Chondrocyte (in vitro differentiated cells): Measurements from ENCODE around the gene MCM10. TPM values are rescaled to one million over a fixed set of nuclear protein-coding genes. Genes with fewer than 3 reads are reported as not detected.

ENCODE experiments used
- DNase-seq: peaks from one replicate; pipeline ENCODE4 v3.0.0; 2021; ENCODE audit warnings: mixed read lengths, low spot score
- H3K27ac Mint-ChIP-seq: one replicate; pipeline ENCODE4 v1.8.0; 2021; ENCODE audit warnings: mild to moderate bottlenecking, moderate library complexity, mixed read lengths; ENCODE audit not compliant: unreplicated experiment
- H3K27me3 Mint-ChIP-seq: 2 replicates; pipeline ENCODE4 v1.8.0; 2021; ENCODE audit warnings: low read depth, mixed read lengths
- H3K36me3 Mint-ChIP-seq: 2 replicates; pipeline ENCODE4 v1.8.0; 2021; ENCODE audit warnings: low read depth, mixed read lengths
- H3K4me1 Mint-ChIP-seq: 2 replicates; pipeline ENCODE4 v1.8.0; 2021; ENCODE audit warnings: low read depth, mild to moderate bottlenecking, mixed read lengths
- H3K4me3 Mint-ChIP-seq: one replicate; pipeline ENCODE4 v1.8.0; 2021; ENCODE audit warnings: mild to moderate bottlenecking, moderate library complexity, mixed read lengths; ENCODE audit not compliant: unreplicated experiment
- H3K9me3 Mint-ChIP-seq: 2 replicates; pipeline ENCODE4 v1.8.0; 2021; ENCODE audit warnings: low read depth, mixed read lengths
- total RNA-seq: library from RNA; stranded (reverse); gene quantifications from 3 replicates; pipeline ENCODE4 v1.2.1, GENCODE V29; 2021
- TF ChIP-seq, protein P1 (sequence below): fragments of 200-600 bp; sonication (generic); IDR thresholded peaks from 2 replicates; pipeline ENCODE4 v1.5.0; 2021; ENCODE audit warnings: antibody characterized with exemption, mild to moderate bottlenecking, moderate library complexity

MCM10 gene
- total RNA-seq, 1 donor from 2014 or later, result 2.2 TPM

DNA sequence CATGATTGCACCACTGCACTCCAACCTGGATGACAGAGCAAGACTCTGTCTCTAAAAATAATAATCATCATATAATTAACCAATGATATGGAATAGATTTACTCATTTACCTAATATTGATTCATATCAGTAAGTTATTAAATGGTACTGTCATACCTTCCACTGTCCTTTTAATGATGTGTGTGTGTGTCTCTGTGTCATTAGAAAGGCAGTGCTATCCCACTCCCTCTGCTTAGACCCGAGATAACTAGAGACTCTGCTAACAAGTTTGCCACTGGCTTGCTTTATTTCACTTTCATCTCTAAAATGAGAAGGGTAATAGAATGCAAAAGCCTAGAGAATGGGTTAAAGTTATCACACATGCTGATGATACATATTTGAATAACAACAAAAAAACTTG lies 21.1 kb downstream of the MCM10 start:
- no peak overlapping the region for H3K27ac Mint-ChIP-seq
- no peaks in the 10 kb centered on the region for H3K4me1 Mint-ChIP-seq
- TF ChIP-seq, protein P1, sequence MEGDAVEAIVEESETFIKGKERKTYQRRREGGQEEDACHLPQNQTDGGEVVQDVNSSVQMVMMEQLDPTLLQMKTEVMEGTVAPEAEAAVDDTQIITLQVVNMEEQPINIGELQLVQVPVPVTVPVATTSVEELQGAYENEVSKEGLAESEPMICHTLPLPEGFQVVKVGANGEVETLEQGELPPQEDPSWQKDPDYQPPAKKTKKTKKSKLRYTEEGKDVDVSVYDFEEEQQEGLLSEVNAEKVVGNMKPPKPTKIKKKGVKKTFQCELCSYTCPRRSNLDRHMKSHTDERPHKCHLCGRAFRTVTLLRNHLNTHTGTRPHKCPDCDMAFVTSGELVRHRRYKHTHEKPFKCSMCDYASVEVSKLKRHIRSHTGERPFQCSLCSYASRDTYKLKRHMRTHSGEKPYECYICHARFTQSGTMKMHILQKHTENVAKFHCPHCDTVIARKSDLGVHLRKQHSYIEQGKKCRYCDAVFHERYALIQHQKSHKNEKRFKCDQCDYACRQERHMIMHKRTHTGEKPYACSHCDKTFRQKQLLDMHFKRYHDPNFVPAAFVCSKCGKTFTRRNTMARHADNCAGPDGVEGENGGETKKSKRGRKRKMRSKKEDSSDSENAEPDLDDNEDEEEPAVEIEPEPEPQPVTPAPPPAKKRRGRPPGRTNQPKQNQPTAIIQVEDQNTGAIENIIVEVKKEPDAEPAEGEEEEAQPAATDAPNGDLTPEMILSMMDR, result no peak
- peaks cover 4% of the 10 kb centered on the region for H3K9me3 Mint-ChIP-seq
- no peak for DNase-seq
- no peak overlapping the region for H3K4me3 Mint-ChIP-seq
- H3K27me3 Mint-ChIP-seq, result no peaks in the 10 kb centered on the region
- peaks cover 8% of the 10 kb centered on the region for H3K36me3 Mint-ChIP-seq

DNA sequence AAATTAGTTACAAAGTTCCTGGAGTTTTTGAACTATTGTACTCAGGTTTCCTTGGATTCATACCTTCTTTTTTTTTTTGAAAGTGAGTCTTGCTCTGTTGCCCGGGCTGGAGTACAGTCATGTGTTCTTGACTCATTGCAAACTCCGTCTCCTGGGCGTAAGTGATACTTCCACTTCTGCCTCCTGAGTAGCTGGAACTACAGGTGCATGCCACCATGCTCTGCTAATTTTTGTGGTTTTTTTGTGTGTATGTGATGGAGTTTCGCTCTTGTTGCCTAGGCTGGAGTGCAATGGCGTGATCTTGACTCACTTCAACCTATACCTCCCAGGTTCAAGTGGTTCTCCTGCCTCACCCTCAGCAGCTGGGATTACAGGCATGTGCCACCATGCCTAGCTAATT lies 22.3 kb downstream of the MCM10 start:
- H3K27ac Mint-ChIP-seq, result no peak overlapping the region

DNA sequence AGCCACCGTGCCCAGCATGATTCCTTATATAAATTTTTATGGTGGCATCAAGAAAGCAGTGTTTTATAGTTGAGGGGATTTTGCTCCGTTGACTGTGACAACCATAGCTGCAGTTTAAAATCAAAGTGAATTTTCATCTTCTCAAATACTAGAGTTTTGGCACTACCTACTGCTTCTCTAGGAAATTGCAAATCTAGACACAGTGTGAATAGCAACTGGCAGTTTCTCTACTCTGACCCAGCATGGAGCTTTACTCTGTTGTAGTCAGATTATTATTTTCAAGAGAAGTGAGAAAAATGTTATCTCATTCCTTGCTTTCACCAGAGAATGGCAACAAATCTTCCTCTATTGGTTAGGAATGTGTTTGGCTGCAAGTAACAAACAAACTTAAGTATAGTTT lies 22.9 kb downstream of the MCM10 start:
- H3K27me3 Mint-ChIP-seq, result no peaks in the 10 kb centered on the region
- H3K9me3 Mint-ChIP-seq, result peaks cover 4% of the 10 kb centered on the region
- H3K4me3 Mint-ChIP-seq, result no peak overlapping the region
- no peak for DNase-seq
- H3K4me1 Mint-ChIP-seq, result no peaks in the 10 kb centered on the region
- no peak overlapping the region for H3K27ac Mint-ChIP-seq
- TF ChIP-seq, protein P1, result no peak
- H3K36me3 Mint-ChIP-seq, result peaks cover 6% of the 10 kb centered on the region

More for the DNA sequence above, 22.3 kb downstream of the MCM10 start:
- Mint-ChIP-seq H3K4me1 (no peaks in the 10 kb centered on the region), H3K9me3 (peaks cover 4% of the 10 kb centered on the region), H3K27me3 (no peaks in the 10 kb centered on the region), H3K4me3 (no peak overlapping the region), H3K36me3 (peaks cover 6% of the 10 kb centered on the region)
- no peak for DNase-seq
- TF ChIP-seq, protein P1, result no peak

DNA sequence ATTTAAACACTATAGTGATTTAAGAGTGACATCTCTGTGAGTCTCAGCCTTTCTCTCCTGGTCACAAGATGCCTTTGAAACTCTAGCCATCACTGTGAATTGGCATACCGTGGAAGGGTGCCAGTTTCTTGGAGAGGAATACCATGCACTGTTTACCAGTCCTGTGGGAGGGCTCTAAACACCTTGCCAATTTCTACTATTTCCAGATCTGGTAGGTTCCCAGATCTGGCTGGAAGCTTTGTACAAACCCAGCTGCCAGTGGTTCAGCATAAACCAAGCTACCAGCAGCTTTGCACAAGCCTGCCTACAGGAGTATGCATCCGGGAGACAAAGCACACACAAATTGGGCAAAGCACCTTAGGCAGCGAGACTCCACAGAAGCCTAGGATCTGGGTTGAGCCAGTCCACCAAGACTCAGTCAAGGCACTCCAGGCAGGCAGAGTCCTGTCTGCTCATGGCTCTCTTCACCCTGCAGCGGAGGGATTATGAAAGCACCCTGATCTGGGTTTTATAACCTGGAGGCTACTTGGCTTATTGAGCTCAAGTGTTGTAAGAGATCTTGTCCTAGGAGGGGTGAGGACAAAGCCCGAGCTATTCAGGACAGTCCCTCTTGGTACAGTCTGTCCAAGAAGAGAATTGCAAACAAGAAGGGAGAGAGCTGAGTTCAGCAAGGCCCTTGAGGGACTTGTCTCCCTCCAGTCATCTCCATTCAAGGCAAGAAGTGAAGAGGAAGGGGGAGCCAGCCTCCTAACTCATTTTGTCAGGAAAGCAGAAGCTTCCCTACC lies 23.6 kb downstream of the MCM10 start:
- H3K9me3 Mint-ChIP-seq, result peaks cover 4% of the 10 kb centered on the region
- no peaks in the 10 kb centered on the region for H3K27me3 Mint-ChIP-seq
- no peak overlapping the region for H3K27ac Mint-ChIP-seq
- DNase-seq, result no peak
- TF ChIP-seq, protein P1, result no peak
- peaks cover 6% of the 10 kb centered on the region for H3K36me3 Mint-ChIP-seq
- H3K4me3 Mint-ChIP-seq, result no peak overlapping the region
- no peaks in the 10 kb centered on the region for H3K4me1 Mint-ChIP-seq

DNA sequence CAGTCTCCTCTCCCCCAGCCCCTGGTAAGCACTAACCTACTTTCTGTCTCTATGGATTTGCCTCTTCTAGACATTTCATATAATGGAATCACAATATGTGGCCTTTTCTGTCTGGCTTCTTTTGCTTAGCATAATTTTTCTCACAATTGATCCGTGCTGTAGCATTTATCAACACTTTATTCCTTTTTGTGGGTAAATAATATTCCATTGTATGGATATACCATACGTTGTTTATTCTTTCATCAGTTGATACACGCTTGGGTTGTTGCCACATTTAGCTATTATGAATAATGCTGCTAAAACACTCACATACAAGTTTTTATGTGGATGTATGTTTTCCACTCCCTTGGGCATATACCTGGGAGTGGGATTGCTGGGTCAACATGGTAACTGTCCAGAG lies 25.8 kb downstream of the MCM10 start:
- Mint-ChIP-seq H3K27ac (no peak overlapping the region), H3K27me3 (no peaks in the 10 kb centered on the region), H3K9me3 (peaks cover 4% of the 10 kb centered on the region), H3K4me3 (no peak overlapping the region), H3K36me3 (peaks cover 6% of the 10 kb centered on the region), H3K4me1 (no peaks in the 10 kb centered on the region)
- no peak for DNase-seq
- TF ChIP-seq, protein P1, result no peak
